ENCODE measurements around the gene KCNH1. TPM values are rescaled to one million over a fixed set of nuclear protein-coding genes. Genes with fewer than 3 reads are reported as not detected.

Gene KCNH1
- total and polyA plus RNA-seq, 9 donors, result 0.11 to 0.46 TPM; not detected in 7

DNA sequence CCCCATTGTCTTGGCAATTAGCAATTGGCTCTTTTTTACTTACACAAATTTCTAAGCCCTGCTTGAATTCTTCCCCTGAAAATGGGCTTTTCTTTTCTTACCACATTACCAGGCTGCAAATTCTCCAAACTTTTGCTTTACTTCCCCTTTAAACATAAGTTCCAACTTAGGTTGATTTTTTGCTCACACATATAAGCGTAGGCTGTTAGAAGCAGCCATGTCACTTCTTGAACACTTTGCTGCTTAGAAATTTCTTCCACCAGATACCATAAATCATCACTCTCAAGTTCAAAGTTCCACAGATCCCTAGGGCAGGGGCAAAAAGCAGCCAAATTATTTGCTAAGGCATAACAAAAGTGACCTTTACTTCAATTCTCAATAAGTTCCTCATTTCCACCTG is 35.4 kb upstream of the KCNH1 start:
- Histone ChIP-seq H3K9me3 (no peaks in the 10 kb centered on the region), H3K4me1 (ENCODE audit: insufficient read depth) (no peaks in the 10 kb centered on the region), H3K36me3 (no peaks in the 10 kb centered on the region), H3K27ac (no peak overlapping the region), H3K4me3 (no peak overlapping the region), H3K27me3 (peaks cover 2% of the 10 kb centered on the region)
- 83 to 91% (median 90%) methylated on average over 1 of the region's 1 CpG for WGBS, 3 donors
- TF ChIP-seq POLR2A (IDR thresholded peaks at IDR 0.05) (no peak), EP300 (IDR thresholded peaks at IDR 0.05) (no peak)
- TF ChIP-seq, protein P1, sequence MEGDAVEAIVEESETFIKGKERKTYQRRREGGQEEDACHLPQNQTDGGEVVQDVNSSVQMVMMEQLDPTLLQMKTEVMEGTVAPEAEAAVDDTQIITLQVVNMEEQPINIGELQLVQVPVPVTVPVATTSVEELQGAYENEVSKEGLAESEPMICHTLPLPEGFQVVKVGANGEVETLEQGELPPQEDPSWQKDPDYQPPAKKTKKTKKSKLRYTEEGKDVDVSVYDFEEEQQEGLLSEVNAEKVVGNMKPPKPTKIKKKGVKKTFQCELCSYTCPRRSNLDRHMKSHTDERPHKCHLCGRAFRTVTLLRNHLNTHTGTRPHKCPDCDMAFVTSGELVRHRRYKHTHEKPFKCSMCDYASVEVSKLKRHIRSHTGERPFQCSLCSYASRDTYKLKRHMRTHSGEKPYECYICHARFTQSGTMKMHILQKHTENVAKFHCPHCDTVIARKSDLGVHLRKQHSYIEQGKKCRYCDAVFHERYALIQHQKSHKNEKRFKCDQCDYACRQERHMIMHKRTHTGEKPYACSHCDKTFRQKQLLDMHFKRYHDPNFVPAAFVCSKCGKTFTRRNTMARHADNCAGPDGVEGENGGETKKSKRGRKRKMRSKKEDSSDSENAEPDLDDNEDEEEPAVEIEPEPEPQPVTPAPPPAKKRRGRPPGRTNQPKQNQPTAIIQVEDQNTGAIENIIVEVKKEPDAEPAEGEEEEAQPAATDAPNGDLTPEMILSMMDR (IDR thresholded peaks at IDR 0.05), result no peak
- no peak for DNase-seq
- intact Hi-C loops (cut with DNase I), result no loop called here

DNA sequence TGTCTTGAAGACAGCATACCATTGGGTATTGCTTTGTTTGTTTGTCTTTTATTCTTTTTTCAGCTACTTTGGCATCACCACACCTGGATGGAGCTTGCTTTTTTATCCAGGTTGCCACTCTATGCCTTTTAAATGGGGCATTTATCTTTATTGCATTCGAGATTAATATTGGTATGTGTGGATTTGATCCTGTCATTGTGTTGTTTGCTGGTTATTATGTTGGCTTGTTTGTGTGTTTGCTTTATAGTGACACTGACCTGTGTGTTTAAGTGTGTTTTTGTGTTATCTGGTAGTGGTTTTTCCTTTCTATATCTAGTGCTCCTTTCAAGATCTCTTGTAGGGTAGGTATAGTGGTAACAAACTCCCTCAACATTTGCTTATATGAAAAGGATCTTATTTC is 24.9 kb upstream of the KCNH1 start:
- no peak overlapping the region for H3K4me3 ChIP-seq
- no peaks in the 10 kb centered on the region for H3K27me3 ChIP-seq
- no peaks in the 10 kb centered on the region for H3K36me3 ChIP-seq
- DNase-seq, result no peak
- H3K27ac ChIP-seq, result no peak overlapping the region
- H3K4me1 ChIP-seq (ENCODE audit: insufficient read depth), result no peaks in the 10 kb centered on the region
- no peaks in the 10 kb centered on the region for H3K9me3 ChIP-seq
- intact Hi-C loops (cut with DNase I), result no loop called here
- WGBS, 3 donors, result 84 to 86% (median 85%) methylated on average over 1 of the region's 1 CpG
- TF ChIP-seq POLR2A (IDR thresholded peaks at IDR 0.05) (no peak), EP300 (IDR thresholded peaks at IDR 0.05) (no peak)
- TF ChIP-seq, protein P1 (IDR thresholded peaks at IDR 0.05), result no peak

DNA sequence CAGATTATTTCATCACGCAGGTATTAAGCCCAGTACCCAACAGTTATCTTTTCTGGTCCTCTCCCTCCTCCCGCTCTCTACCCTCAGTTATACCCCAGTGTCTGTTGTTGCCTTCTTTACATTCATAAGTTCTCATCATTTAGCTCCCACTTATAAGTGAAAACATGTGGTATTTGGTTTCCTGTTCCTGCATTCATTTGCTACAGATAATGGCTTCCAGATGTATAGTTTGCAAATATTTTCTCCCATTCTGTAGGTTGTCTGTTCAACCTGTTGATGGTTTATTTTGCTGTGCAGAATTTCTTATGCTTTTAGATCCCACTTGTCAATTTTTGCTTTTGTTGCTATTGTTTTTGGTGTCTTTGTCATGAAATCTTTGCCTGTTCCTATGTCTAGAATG is 21.1 kb upstream of the KCNH1 start:
- Histone ChIP-seq H3K4me3 (no peak overlapping the region), H3K4me1 (ENCODE audit: insufficient read depth) (no peaks in the 10 kb centered on the region), H3K9me3 (no peaks in the 10 kb centered on the region), H3K27ac (no peak overlapping the region), H3K27me3 (no peaks in the 10 kb centered on the region), H3K36me3 (no peaks in the 10 kb centered on the region)
- TF ChIP-seq POLR2A (IDR thresholded peaks at IDR 0.05) (no peak), EP300 (IDR thresholded peaks at IDR 0.05) (no peak)
- TF ChIP-seq, protein P1 (IDR thresholded peaks at IDR 0.05), result no peak
- intact Hi-C loops (cut with DNase I), result no loop called here
- DNase-seq, result no peak
- 53 to 75% (median 63%) methylated on average over 2 of the region's 2 CpGs for WGBS, 3 donors

DNA sequence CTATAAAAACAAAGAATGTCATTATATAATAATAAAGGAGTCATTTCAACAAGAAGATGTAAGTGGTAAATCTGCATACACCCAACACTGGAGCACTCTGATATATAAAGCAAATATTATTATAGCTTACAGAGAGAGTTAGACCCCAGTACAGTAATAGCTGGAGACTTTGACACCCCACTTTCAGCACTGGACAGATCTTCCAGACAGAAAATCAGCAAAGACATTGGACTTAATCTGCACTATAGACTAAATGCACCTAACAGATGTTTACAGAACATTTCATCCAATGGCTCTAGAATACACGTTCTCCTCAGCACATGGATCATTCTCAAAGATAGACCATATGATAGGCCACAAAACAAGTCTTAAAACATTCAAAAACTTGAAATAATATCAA is 20.0 kb upstream of the KCNH1 start:
- Histone ChIP-seq H3K27me3 (no peaks in the 10 kb centered on the region), H3K9me3 (no peaks in the 10 kb centered on the region), H3K27ac (no peak overlapping the region), H3K36me3 (no peaks in the 10 kb centered on the region), H3K4me3 (no peak overlapping the region), H3K4me1 (ENCODE audit: insufficient read depth) (no peaks in the 10 kb centered on the region)
- WGBS, 3 donors, result 15 to 27% (median 24%) methylated on average over 1 of the region's 1 CpG
- intact Hi-C loops (cut with DNase I), result no loop called here
- no peak for DNase-seq
- TF ChIP-seq POLR2A (IDR thresholded peaks at IDR 0.05), result no peak
- no peak for TF ChIP-seq EP300 (IDR thresholded peaks at IDR 0.05)

DNA sequence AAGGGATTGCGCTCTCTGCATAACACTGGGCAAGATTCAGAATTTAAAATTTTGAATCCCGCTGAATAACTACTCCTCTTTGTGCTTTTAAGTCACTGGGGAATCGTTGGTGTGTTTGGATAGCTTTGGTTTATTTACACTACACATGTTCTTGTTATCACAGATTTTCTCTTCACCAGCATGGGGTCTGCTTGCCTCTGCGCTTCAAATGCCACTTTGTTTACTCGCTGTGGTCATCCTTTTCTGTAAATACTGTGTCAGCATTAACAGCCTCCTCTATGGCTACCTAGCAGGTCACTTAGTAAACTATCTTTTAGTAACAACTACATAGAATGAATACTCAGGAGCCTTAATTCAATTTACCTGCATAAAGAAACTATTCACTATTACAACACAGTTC is 14.4 kb upstream of the KCNH1 start:
- intact Hi-C loops (cut with DNase I), result no loop called here
- Histone ChIP-seq H3K27ac (no peak overlapping the region), H3K9me3 (no peaks in the 10 kb centered on the region), H3K4me1 (ENCODE audit: insufficient read depth) (no peaks in the 10 kb centered on the region), H3K36me3 (no peaks in the 10 kb centered on the region), H3K4me3 (no peak overlapping the region), H3K27me3 (no peaks in the 10 kb centered on the region)
- TF ChIP-seq EP300 (IDR thresholded peaks at IDR 0.05) (no peak), POLR2A (IDR thresholded peaks at IDR 0.05) (no peak)
- WGBS, 3 donors, result 77 to 86% (median 78%) methylated on average over 5 of the region's 5 CpGs
- DNase-seq, result no peak
